WERI-Rb-1 (cell line): ENCODE results near the gene PIGR.
A peak's percentile ranks its signal among the peaks of the same experiment; 100 is the strongest.

ENCODE experiments used
- DNase-seq: peaks from one replicate; pipeline ENCODE4 v3.0.0-alpha.2; 2020
- H3K27ac ChIP-seq: fragments of 250-450 bp; sonication (Bioruptor Pico); 2 replicates; pipeline ENCODE4 v1.5.1; 2020; ENCODE audit warnings: mild to moderate bottlenecking, moderate library complexity
- H3K27me3 ChIP-seq: fragments of 250-450 bp; sonication (Bioruptor Pico); 2 replicates; pipeline ENCODE4 v1.5.1; 2021; ENCODE audit warnings: mild to moderate bottlenecking, low read depth, moderate library complexity; ENCODE audit not compliant: insufficient read depth, severe bottlenecking
- H3K36me3 ChIP-seq: fragments of 250-450 bp; sonication (Bioruptor Pico); 2 replicates; pipeline ENCODE4 v1.5.1; 2020; ENCODE audit warnings: mild to moderate bottlenecking, moderate library complexity
- H3K4me3 ChIP-seq: 2 replicates; pipeline ENCODE4 v1.5.1; 2011; ENCODE audit warnings: low read depth, mild to moderate bottlenecking, control low read depth, low read length
- H3K9me3 ChIP-seq: fragments of 250-450 bp; sonication (Bioruptor Pico); 2 replicates; pipeline ENCODE4 v1.5.1; 2021; ENCODE audit warnings: mild to moderate bottlenecking, moderate library complexity; ENCODE audit not compliant: severe bottlenecking
- CTCF ChIP-seq: IDR thresholded peaks from 2 replicates; pipeline ENCODE4 v1.5.1; 2011; ENCODE audit warnings: low read depth, mild to moderate bottlenecking, control low read depth, inconsistent platforms, low read length

PIGR gene

GRCh38 chr1:206940588-206940936 is 5.7 kb downstream of the PIGR start:
- Histone ChIP-seq H3K27me3 (peaks cover 100% of the 10 kb centered on the region), H3K4me3 (no peak overlapping the region), H3K9me3 (peaks cover 13% of the 10 kb centered on the region), H3K27ac (no peak overlapping the region), H3K36me3 (no peaks in the 10 kb centered on the region)
- no peak for TF ChIP-seq CTCF
- DNase-seq = no peak

DNA sequence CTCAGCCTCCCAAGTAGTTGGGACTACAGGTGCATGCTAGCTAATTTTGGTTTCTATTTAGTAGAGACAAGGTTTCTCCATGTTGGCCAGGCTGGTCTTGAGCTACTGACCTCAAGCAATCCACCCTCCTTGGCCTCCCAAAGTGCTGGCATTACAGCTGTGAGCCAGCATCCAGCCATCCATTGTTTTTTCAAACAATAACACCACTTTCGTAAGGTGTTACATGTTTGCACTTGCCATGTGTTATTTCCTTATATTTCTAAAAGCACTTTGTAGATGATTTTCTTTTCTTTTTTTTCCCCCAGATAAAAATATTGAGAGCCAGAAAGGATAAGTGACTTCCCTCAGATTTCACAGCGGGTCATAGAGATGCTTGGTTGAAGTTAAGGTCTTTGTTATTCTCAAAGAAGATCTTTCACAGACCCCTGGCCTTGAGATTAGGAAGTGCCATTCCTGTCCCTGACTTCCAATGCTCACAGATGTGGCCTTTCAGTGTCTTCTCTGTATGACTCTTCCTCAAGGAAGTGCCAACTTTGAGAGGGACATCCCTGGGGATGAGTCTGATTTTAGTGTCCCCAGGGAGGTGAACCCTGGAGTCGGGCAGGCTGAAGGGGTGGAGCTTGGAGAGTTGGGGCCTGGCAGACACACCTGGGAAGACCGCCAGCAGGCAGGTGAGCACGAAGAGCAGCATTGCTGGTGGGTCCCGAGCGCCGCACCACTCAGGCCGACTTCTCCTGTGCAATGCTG is 6.3 kb downstream of the PIGR start:
- no peak for DNase-seq
- Histone ChIP-seq H3K4me3 (no peak overlapping the region), H3K36me3 (no peaks in the 10 kb centered on the region), H3K9me3 (peaks cover 13% of the 10 kb centered on the region), H3K27me3 (peaks cover 100% of the 10 kb centered on the region), H3K27ac (no peak overlapping the region)
- no peak for TF ChIP-seq CTCF

DNA sequence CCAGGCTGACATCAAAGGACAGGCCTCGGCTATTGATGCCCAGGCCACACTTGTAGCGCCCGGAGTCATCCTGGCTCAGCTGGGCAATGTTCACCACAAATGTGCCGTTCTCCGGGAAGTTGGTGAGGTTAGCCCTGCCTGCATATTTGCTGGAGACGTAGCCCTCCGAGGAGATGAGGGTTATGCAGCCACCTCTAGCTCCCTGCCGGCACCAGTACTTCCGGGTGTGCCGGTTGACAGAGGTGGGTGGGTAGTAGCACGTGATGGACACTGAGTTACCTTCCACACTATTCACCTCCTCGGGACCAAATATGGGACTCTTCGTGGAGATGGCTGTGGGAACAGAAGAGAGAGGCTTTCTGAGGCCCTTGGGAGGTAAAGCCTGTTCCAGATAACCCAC is 7.1 kb downstream of the PIGR start:
- Histone ChIP-seq H3K36me3 (no peaks in the 10 kb centered on the region), H3K27ac (no peak overlapping the region), H3K27me3 (peaks cover 100% of the 10 kb centered on the region), H3K9me3 (peaks cover 13% of the 10 kb centered on the region), H3K4me3 (no peak overlapping the region)
- TF ChIP-seq CTCF = no peak
- DNase-seq = no peak

- no peak for DNase-seq
- H3K27me3 ChIP-seq = peaks cover 100% of the 10 kb centered on the region
Observed at GRCh38 chr1:206937425-206937824, 8.8 kb downstream of the PIGR start.

GRCh38 chr1:206935491-206936067 is 10.7 kb downstream of the PIGR start:
- Histone ChIP-seq H3K4me3 (no peak overlapping the region), H3K9me3 (peaks cover 11% of the 10 kb centered on the region), H3K27me3 (peaks cover 100% of the 10 kb centered on the region), H3K27ac (no peak overlapping the region), H3K36me3 (no peaks in the 10 kb centered on the region)
- peak; percentile 83 for DNase-seq
- peak; percentile 97 for TF ChIP-seq CTCF

More at GRCh38 chr1:206937425-206937824, 8.8 kb downstream of the PIGR start:
- Histone ChIP-seq H3K27ac (no peak overlapping the region), H3K4me3 (no peak overlapping the region), H3K36me3 (no peaks in the 10 kb centered on the region), H3K9me3 (peaks cover 13% of the 10 kb centered on the region)
- TF ChIP-seq CTCF = 0 out of 2 replicates have a peak, but pooled peaks have one; percentile 12
